Prostate gland (tissue), 2 donors: ENCODE data around the gene MYLK4. TPM values are rescaled to one million over a fixed set of nuclear protein-coding genes. Genes with fewer than 3 reads are reported as not detected.

ENCODE experiments used
- DNase-seq: peaks from one replicate; pipeline ENCODE4 v3.0.0-alpha.2; 2019; ENCODE audit warnings: low spot score
- H3K27ac ChIP-seq, 2 donors: fragments of 200-600 bp; sonication (generic); 2 replicates each; pipeline ENCODE4 v1.5.1; 2017 to 2019
- H3K27me3 ChIP-seq: fragments of 200-600 bp; sonication (generic); replicated peaks from 2 replicates; pipeline ENCODE4 v1.5.1; 2019; ENCODE audit not compliant: insufficient read depth
- H3K36me3 ChIP-seq, 2 donors: fragments of 200-600 bp; sonication (generic); 1 replicate in 1 of 2; 2 replicates in 1 of 2; pipeline versions ENCODE4 v1.5.1 to v1.8.1; 2017 to 2019
- H3K4me1 ChIP-seq: fragments of 200-600 bp; sonication (generic); replicated peaks from 2 replicates; pipeline ENCODE4 v1.5.1; 2019
- H3K4me3 ChIP-seq, 2 donors: fragments of 200-600 bp; sonication (generic); 2 replicates each; pipeline ENCODE4 v1.5.1; 2017 to 2019
- H3K9me3 ChIP-seq: fragments of 200-600 bp; sonication (generic); 2 replicates; pipeline ENCODE4 v1.5.1; 2017
- POLR2A ChIP-seq: fragments of 450-650 bp; IDR thresholded peaks from one replicate; pipeline ENCODE4 v1.6.1; 2016; ENCODE audit warnings: antibody characterized with exemption, mild to moderate bottlenecking
- POLR2AphosphoS5 ChIP-seq: sonication (generic); formaldehyde crosslinking; IDR thresholded peaks from one replicate; pipeline ENCODE4 v1.6.1; 2017; ENCODE audit warnings: antibody characterized with exemption
- WGBS: methylation state at CpG from one replicate; pipeline ENCODE4 v1.1.5; 2018; 5-methylcytosine and 5-hydroxymethylcytosine counted together
- intact Hi-C: fragments of 100-400 bp; cut with DNase I; formaldehyde crosslinking; loops from one replicate; pipeline ENCODE4 v1.14.2; 2022
- total RNA-seq, 2 donors: library from RNA; depleted of rRNA; stranded (reverse); fragments of >200 nt; gene quantifications; one replicate each; pipeline ENCODE4 v1.1.0, GENCODE V29; 2016
- TF ChIP-seq, protein P1 (sequence below), 4 experiments: fragments of 200-600 bp in 2 of 4; fragments of 450-650 bp in 2 of 4; sonication (generic) in 2 of 4; IDR thresholded peaks; 1 replicate in 3 of 4; 2 replicates in 1 of 4; pipeline ENCODE4 v1.5.1; 2016 to 2019; ENCODE audit warnings: antibody characterized with exemption in 4 of 4, mild to moderate bottlenecking in 2 of 4, moderate library complexity in 2 of 4

The MYLK4 gene
- total RNA-seq, 2 donors from 2014 or later: 0.46 to 0.97 TPM

DNA sequence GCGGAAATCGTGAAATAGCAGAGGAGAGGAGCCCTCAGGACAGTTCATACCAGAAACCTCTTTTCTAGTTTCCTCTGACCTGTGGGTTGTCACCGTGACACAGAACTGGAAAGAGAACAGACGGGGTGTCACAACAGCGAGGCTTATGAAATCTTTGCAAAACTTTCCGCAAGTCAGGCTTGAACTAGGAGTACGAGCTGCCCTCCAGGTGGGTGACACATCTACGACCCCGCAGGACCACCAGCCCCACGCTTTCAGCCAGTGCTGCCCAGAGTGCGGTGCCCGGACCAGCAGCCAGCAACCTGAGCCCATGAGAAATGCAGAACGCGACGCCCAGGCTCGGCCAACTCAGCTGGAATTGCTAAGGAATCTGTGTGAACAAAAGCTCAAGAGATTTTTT, 45.2 kb upstream of the MYLK4 start:
- Histone ChIP-seq H3K4me1 (no peaks in the 10 kb centered on the region), H3K9me3 (no peaks in the 10 kb centered on the region), H3K27ac (no peak overlapping the region), H3K4me3 (no peak overlapping the region), H3K27me3 (no peaks in the 10 kb centered on the region), H3K36me3 (no peaks in the 10 kb centered on the region)
- no peak for DNase-seq
- TF ChIP-seq POLR2A: no peak
- TF ChIP-seq, protein P1, sequence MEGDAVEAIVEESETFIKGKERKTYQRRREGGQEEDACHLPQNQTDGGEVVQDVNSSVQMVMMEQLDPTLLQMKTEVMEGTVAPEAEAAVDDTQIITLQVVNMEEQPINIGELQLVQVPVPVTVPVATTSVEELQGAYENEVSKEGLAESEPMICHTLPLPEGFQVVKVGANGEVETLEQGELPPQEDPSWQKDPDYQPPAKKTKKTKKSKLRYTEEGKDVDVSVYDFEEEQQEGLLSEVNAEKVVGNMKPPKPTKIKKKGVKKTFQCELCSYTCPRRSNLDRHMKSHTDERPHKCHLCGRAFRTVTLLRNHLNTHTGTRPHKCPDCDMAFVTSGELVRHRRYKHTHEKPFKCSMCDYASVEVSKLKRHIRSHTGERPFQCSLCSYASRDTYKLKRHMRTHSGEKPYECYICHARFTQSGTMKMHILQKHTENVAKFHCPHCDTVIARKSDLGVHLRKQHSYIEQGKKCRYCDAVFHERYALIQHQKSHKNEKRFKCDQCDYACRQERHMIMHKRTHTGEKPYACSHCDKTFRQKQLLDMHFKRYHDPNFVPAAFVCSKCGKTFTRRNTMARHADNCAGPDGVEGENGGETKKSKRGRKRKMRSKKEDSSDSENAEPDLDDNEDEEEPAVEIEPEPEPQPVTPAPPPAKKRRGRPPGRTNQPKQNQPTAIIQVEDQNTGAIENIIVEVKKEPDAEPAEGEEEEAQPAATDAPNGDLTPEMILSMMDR (IDR thresholded peaks at IDR 0.05): no peak
- TF ChIP-seq POLR2AphosphoS5: no peak
- intact Hi-C loops: no loop called here
- WGBS: 93% methylated on average over 16 of the region's 16 CpGs

DNA sequence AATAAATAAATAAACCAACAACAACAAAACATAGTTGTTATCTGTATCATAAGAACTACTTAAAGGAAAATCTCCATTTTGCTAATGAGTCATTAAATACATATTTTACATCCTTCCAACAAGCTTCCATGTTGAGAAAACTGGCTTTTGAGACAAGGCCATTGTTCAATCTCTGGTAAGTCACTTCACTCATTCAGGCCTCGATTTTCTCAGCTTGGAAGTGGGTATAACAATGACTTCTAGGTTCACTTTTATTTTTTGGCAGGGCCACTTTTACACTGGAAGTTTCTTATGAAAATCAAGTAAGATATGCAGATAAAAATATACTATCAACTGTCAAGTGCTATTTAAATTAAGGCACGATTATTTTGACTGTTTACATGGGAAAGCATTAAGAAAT, 44.4 kb upstream of the MYLK4 start:
- intact Hi-C loops: no loop called here
- DNase-seq: no peak
- Histone ChIP-seq H3K9me3 (no peaks in the 10 kb centered on the region), H3K4me3 (no peak overlapping the region), H3K36me3 (no peaks in the 10 kb centered on the region), H3K4me1 (no peaks in the 10 kb centered on the region), H3K27me3 (no peaks in the 10 kb centered on the region), H3K27ac (no peak overlapping the region)
- TF ChIP-seq, protein P1 (IDR thresholded peaks at IDR 0.05): no peak
- no peak for TF ChIP-seq POLR2AphosphoS5
- TF ChIP-seq POLR2A: no peak
- 90% methylated on average over 2 of the region's 2 CpGs for WGBS

DNA sequence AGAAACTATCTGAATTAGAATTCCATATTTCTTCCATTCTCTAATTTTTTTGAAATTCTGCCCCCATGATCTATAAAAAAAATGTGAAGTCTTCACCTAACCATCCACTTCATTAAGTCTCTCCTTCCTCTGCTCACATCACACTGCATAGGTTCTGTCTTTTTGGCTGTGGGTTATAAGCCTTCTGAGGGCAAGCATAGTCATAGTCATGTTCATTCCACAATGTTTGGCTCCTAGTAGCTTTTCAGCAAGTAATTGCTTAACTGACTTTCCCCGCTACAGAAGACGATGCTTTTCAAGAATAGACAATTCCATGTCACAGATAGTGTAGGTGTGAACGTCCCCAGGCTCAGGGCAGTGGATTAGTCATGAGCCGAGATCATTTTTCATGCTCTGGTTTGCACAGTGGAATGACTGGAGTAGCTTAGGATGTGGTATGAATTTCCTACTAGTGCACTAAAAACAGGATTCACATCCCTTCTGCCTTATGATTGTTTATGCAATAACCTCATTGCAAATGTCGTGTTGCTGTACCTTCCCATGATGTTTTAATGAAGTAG, 43.5 kb upstream of the MYLK4 start:
- intact Hi-C loops: loop anchor here (5.0 kb wide), 1 partner anchor 138 kb away; no protein-coding TSS in a partner anchor
- TF ChIP-seq POLR2AphosphoS5 (no peak), POLR2A (no peak)
- TF ChIP-seq, protein P1 (IDR thresholded peaks at IDR 0.05): no peak
- H3K4me3 ChIP-seq: no peak overlapping the region
- H3K9me3 ChIP-seq: no peaks in the 10 kb centered on the region
- no peaks in the 10 kb centered on the region for H3K36me3 ChIP-seq
- H3K4me1 ChIP-seq: no peaks in the 10 kb centered on the region
- 91% methylated on average over 5 of the region's 5 CpGs for WGBS
- DNase-seq: no peak
- H3K27me3 ChIP-seq: no peaks in the 10 kb centered on the region
- H3K27ac ChIP-seq: no peak overlapping the region

DNA sequence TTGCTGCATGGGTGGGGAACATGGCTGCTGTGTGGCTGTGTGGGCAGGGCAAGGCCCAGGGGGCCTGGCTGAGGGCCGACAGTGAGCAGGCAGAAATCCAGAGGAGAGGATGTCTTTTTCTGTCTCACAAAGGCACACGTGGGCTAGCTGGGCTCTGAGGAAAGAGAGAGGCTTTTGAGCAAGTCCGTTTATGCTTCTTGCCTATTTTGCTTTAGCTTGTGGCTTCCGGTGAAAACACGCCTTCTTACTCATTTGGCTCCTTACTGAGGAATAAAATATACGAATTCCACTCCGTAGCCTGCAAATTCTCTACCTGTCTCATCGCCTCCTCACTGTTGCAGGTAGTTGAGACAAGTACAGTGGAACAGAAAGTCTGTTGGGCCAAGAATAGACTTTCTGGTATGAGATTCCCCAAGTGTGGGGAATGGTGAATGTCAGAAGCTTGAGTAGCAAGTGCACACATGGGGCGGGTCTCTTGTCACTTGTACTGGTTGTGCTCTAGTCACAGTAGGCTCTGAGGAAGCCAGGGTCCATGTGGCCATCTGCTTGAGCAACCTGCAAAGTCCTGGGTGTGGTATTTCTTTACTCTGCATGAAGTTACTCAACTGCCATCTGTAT, 42.9 kb upstream of the MYLK4 start:
- Histone ChIP-seq H3K4me1 (no peaks in the 10 kb centered on the region), H3K27ac (no peak overlapping the region), H3K36me3 (no peaks in the 10 kb centered on the region), H3K4me3 (no peak overlapping the region), H3K9me3 (no peaks in the 10 kb centered on the region), H3K27me3 (no peaks in the 10 kb centered on the region)
- DNase-seq: no peak
- WGBS: 46% methylated on average over 9 of the region's 9 CpGs
- intact Hi-C loops: loop anchor here (2.0 to 5.0 kb wide), 2 partner anchors 47 to 139 kb away; partner anchors contain the start of gene SERPINB1
- TF ChIP-seq, protein P1 (IDR thresholded peaks at IDR 0.05): no peak
- TF ChIP-seq POLR2A: no peak
- no peak for TF ChIP-seq POLR2AphosphoS5
